C4-2B (cell line): Measurements from ENCODE around the gene FAM181B.

Experiments used
- CTCF ChIP-seq: fragments of 450-650 bp; conservative IDR thresholded peaks from 2 replicates; pipeline ENCODE4 v1.5.1; 2017; ENCODE audit warnings: mild to moderate bottlenecking
- ZFX ChIP-seq: fragments of 450-650 bp; IDR thresholded peaks from 2 replicates; pipeline ENCODE4 v1.6.1; 2017

GRCh38 chr11:82759649-82760048 lies 26.0 kb upstream of the FAM181B start:
- TF ChIP-seq CTCF (no peak), ZFX (no peak)
